Hepatocyte (in vitro differentiated cells): ENCODE results near the gene JMJD8. TPM values are rescaled to one million over a fixed set of nuclear protein-coding genes. Genes with fewer than 3 reads are reported as not detected.

Experiments used
- DNase-seq: peaks from one replicate; pipeline ENCODE4 v3.0.0-alpha.2; 2016; ENCODE audit warnings: low spot score
- H2AFZ ChIP-seq: fragments of 200-600 bp; sonication (generic); 2 replicates; pipeline ENCODE4 v1.6.0; 2016; ENCODE audit warnings: antibody characterized with exemption, mild to moderate bottlenecking
- H3K27ac ChIP-seq: fragments of 200-600 bp; sonication (generic); 2 replicates; pipeline ENCODE4 v1.5.1; 2016; ENCODE audit warnings: mild to moderate bottlenecking
- H3K27me3 ChIP-seq: fragments of 200-600 bp; sonication (generic); 2 replicates; pipeline ENCODE4 v1.6.1; 2016
- H3K36me3 ChIP-seq: fragments of 200-600 bp; sonication (generic); replicated peaks from 2 replicates; pipeline ENCODE4 v1.5.1; 2016; ENCODE audit warnings: low read depth; ENCODE audit not compliant: insufficient read depth
- H3K4me1 ChIP-seq: fragments of 200-600 bp; sonication (generic); 2 replicates; pipeline ENCODE4 v1.5.1; 2016; ENCODE audit warnings: mild to moderate bottlenecking, moderate library complexity; ENCODE audit not compliant: insufficient read depth
- H3K4me2 ChIP-seq: fragments of 200-600 bp; sonication (generic); 2 replicates; pipeline ENCODE4 v1.6.0; 2016
- H3K4me3 ChIP-seq: fragments of 200-600 bp; sonication (generic); 2 replicates; pipeline ENCODE4 v1.5.1; 2016; ENCODE audit warnings: mild to moderate bottlenecking
- H3K79me2 ChIP-seq: fragments of 200-600 bp; sonication (generic); 2 replicates; pipeline ENCODE4 v1.6.0; 2017; ENCODE audit warnings: mild to moderate bottlenecking
- H3K9me2 ChIP-seq: fragments of 200-600 bp; sonication (generic); replicated peaks from 2 replicates; pipeline ENCODE4 v1.6.0; 2017; ENCODE audit warnings: mild to moderate bottlenecking; ENCODE audit not compliant: insufficient read depth
- H3K9me3 ChIP-seq: fragments of 200-600 bp; sonication (generic); 2 replicates; pipeline ENCODE4 v1.5.1; 2016; ENCODE audit warnings: low read depth, mild to moderate bottlenecking
- H4K20me1 ChIP-seq: fragments of 200-600 bp; sonication (generic); 2 replicates; pipeline ENCODE4 v1.6.0; 2016; ENCODE audit warnings: mild to moderate bottlenecking; ENCODE audit not compliant: insufficient read depth, poor library complexity, severe bottlenecking
- CTCF ChIP-seq: fragments of 200-600 bp; sonication (generic); IDR thresholded peaks from 2 replicates; pipeline ENCODE4 v1.5.1; 2016; ENCODE audit warnings: antibody characterized with exemption, mild to moderate bottlenecking; ENCODE audit not compliant: poor library complexity
- EZH2 ChIP-seq: fragments of 200-600 bp; sonication (generic); IDR thresholded peaks from 2 replicates; pipeline ENCODE4 v1.6.1; 2016; ENCODE audit warnings: antibody characterized with exemption, mild to moderate bottlenecking, borderline replicate concordance
- EZH2phosphoT487 ChIP-seq: fragments of 200-600 bp; sonication (generic); IDR thresholded peaks from one replicate; pipeline ENCODE4 v1.6.1; 2018; ENCODE audit warnings: antibody characterized with exemption, mild to moderate bottlenecking, low read depth, moderate library complexity; ENCODE audit not compliant: unreplicated experiment, severe bottlenecking
- WGBS: methylation state at CpG from one replicate; pipeline ENCODE4 v1.1.6; 2016; ENCODE audit warnings: low lambda C conversion rate; ENCODE audit errors: missing lambda C conversion rate; 5-methylcytosine and 5-hydroxymethylcytosine counted together
- polyA plus RNA-seq: library from polyadenylated mRNA; unstranded; fragments of >200 nt; fragmentation: Nextera tagmentation; extraction: Ambion mirVana; gene quantifications from 2 replicates; pipeline ENCODE4 v1.2.1, GENCODE V29; 2016
- total RNA-seq: library from RNA; depleted of rRNA; stranded (reverse); fragments of >200 nt; gene quantifications from 2 replicates; pipeline ENCODE4 v1.2.3, GENCODE V29; 2014

Gene JMJD8
- total and polyA plus RNA-seq, 2 experiments from 2014 or later, result 44.3 to 84.3 TPM

GRCh38 chr16:662597-662996 is 21.5 kb downstream of the JMJD8 start:
- WGBS, result 98% methylated on average over 21 of the region's 21 CpGs
- Histone ChIP-seq H3K9me3 (no peaks in the 10 kb centered on the region), H3K27me3 (no peaks in the 10 kb centered on the region), H3K79me2 (no peaks in the 10 kb centered on the region), H3K4me1 (peaks cover 5% of the 10 kb centered on the region), H3K9me2 (no peaks in the 10 kb centered on the region), H3K4me3 (no peak overlapping the region), H3K36me3 (no peaks in the 10 kb centered on the region), H4K20me1 (no peaks in the 10 kb centered on the region), H2AFZ (no peak overlapping the region), H3K4me2 (no peak overlapping the region), H3K27ac (no peak overlapping the region)
- TF ChIP-seq EZH2 (no peak), CTCF (no peak), EZH2phosphoT487 (no peak)
- no peak for DNase-seq

GRCh38 chr16:662095-662494 is 22.0 kb downstream of the JMJD8 start:
- no peaks in the 10 kb centered on the region for H3K36me3 ChIP-seq
- H3K4me2 ChIP-seq, result no peak overlapping the region
- no peak overlapping the region for H3K27ac ChIP-seq
- peaks cover 3% of the 10 kb centered on the region for H3K4me1 ChIP-seq
- H2AFZ ChIP-seq, result no peak overlapping the region
- TF ChIP-seq EZH2 (no peak), CTCF (no peak), EZH2phosphoT487 (no peak)
- no peaks in the 10 kb centered on the region for H4K20me1 ChIP-seq
- no peak overlapping the region for H3K4me3 ChIP-seq
- no peaks in the 10 kb centered on the region for H3K79me2 ChIP-seq
- WGBS, result 98% methylated on average over 19 of the region's 19 CpGs
- DNase-seq, result no peak
- no peaks in the 10 kb centered on the region for H3K9me2 ChIP-seq
- no peaks in the 10 kb centered on the region for H3K9me3 ChIP-seq
- H3K27me3 ChIP-seq, result no peaks in the 10 kb centered on the region

- Histone ChIP-seq H4K20me1 (no peaks in the 10 kb centered on the region), H3K4me2 (no peak overlapping the region), H3K27me3 (no peaks in the 10 kb centered on the region), H2AFZ (no peak overlapping the region), H3K79me2 (no peaks in the 10 kb centered on the region), H3K4me3 (no peak overlapping the region), H3K9me2 (no peaks in the 10 kb centered on the region), H3K9me3 (no peaks in the 10 kb centered on the region), H3K27ac (no peak overlapping the region), H3K4me1 (peaks cover 3% of the 10 kb centered on the region), H3K36me3 (no peaks in the 10 kb centered on the region)
- DNase-seq, result no peak
- 85% methylated on average over 31 of the region's 35 CpGs for WGBS
- TF ChIP-seq CTCF (no peak), EZH2phosphoT487 (no peak), EZH2 (no peak)
Observed at GRCh38 chr16:661184-661821, 22.8 kb downstream of the JMJD8 start.
